H1 (cell line): Measurements from ENCODE around the gene LENG9. TPM values are rescaled to one million over a fixed set of nuclear protein-coding genes. Genes with fewer than 3 reads are reported as not detected.

Experiments
- CTCF ChIA-PET: fragments of 300-600 bp; sonication (Branson Sonifier 250); formaldehyde crosslinking; loops from one replicate; lab custom pipeline; 2021; ENCODE audit not compliant: partially characterized antibody; lab: Charles Lee
- POLR2A ChIA-PET: fragments of 300-600 bp; sonication (Branson Sonifier 250); formaldehyde crosslinking; loops from one replicate; lab custom pipeline; 2021; ENCODE audit warnings: inconsistent platforms; ENCODE audit not compliant: partially characterized antibody; lab: Charles Lee
- DNase-seq, 2 experiments: peaks; one replicate each; pipeline versions ENCODE4 v3.0.0 to v3.0.0-alpha.2; 2010 to 2022; ENCODE audit warnings: low spot score in 2 of 2, low read depth in 1 of 2, mixed read lengths in 1 of 2
- FAIRE-seq: peaks from 2 replicates; lab custom pipeline; 2011; peaks lifted over from hg19 to GRCh38; lab: Jason Lieb, UNC
- H2AFZ ChIP-seq: 2 replicates; pipeline ENCODE4 v1.8.1; 2012; ENCODE audit warnings: low read length, inconsistent platforms
- H2AK5ac ChIP-seq: 2 replicates; pipeline ENCODE4 v1.6.1; 2013; ENCODE audit warnings: low read depth, low read length
- H2BK120ac ChIP-seq: replicated peaks from 2 replicates; pipeline ENCODE3; 2013; ENCODE audit warnings: low read depth, low read length, inconsistent platforms
- H2BK12ac ChIP-seq: 2 replicates; pipeline ENCODE4 v1.6.1; 2013; ENCODE audit warnings: low read depth, low read length
- H2BK15ac ChIP-seq: 2 replicates; pipeline ENCODE4 v1.6.1; 2013; ENCODE audit warnings: low read length
- H2BK20ac ChIP-seq: 2 replicates; pipeline ENCODE4 v1.6.1; 2013; ENCODE audit warnings: low read length
- H2BK5ac ChIP-seq: 2 replicates; pipeline ENCODE4 v1.6.1; 2013; ENCODE audit warnings: low read depth, low read length
- H3K14ac ChIP-seq: 2 replicates; pipeline ENCODE4 v1.6.1; 2013; ENCODE audit warnings: inconsistent platforms; ENCODE audit not compliant: insufficient read length
- H3K18ac ChIP-seq: 2 replicates; pipeline ENCODE4 v1.6.1; 2013; ENCODE audit warnings: low read length; ENCODE audit errors: extremely low read depth
- H3K23ac ChIP-seq: 2 replicates; pipeline ENCODE4 v1.6.1; 2013; ENCODE audit warnings: inconsistent platforms; ENCODE audit not compliant: insufficient read length
- H3K23me2 ChIP-seq: 2 replicates; pipeline ENCODE4 v1.6.1; 2013; ENCODE audit warnings: low read depth, low read length
- H3K27ac ChIP-seq: 2 replicates; pipeline ENCODE4 v1.6.1; 2011; ENCODE audit warnings: low read depth, low read length, inconsistent platforms
- H3K27me3 ChIP-seq, 4 experiments: replicated peaks in 1 of 4; 1 replicate in 1 of 4; 2 replicates in 3 of 4; pipeline versions ENCODE4 v1.6.1 to v1.8.1; 2011 to 2013; ENCODE audit warnings: low read length in 3 of 4, mild to moderate bottlenecking in 3 of 4, inconsistent platforms in 2 of 4, mixed read lengths in 2 of 4, moderate library complexity in 1 of 4; ENCODE audit not compliant: control insufficient read depth in 3 of 4, insufficient read depth in 3 of 4; ENCODE audit errors: extremely low read depth in 1 of 4
- H3K36me3 ChIP-seq, 4 experiments: 2 replicates each; pipeline versions ENCODE4 v1.6.1 to v1.8.1; 2011 to 2013; ENCODE audit warnings: mild to moderate bottlenecking in 4 of 4, low read length in 3 of 4, moderate library complexity in 2 of 4, control low read depth in 1 of 4, inconsistent platforms in 1 of 4; ENCODE audit not compliant: insufficient read depth in 4 of 4, control insufficient read depth in 2 of 4
- H3K4ac ChIP-seq: replicated peaks from 2 replicates; pipeline ENCODE3; 2013; ENCODE audit warnings: low read length, low read depth, mixed read lengths, inconsistent platforms; ENCODE audit not compliant: insufficient read length
- H3K4me1 ChIP-seq, 4 experiments: replicated peaks in 1 of 4; 1 replicate in 1 of 4; 2 replicates in 3 of 4; pipeline versions ENCODE4 v1.6.1 to v1.8.1; 2011 to 2013; ENCODE audit warnings: low read length in 3 of 4, inconsistent platforms in 2 of 4, mixed read lengths in 1 of 4; ENCODE audit not compliant: insufficient read depth in 4 of 4, control insufficient read depth in 3 of 4
- H3K4me2 ChIP-seq, 2 experiments: 2 replicates each; pipeline versions ENCODE4 v1.6.1 to v1.8.1; 2011 to 2013; ENCODE audit warnings: low read depth in 2 of 2, low read length in 2 of 2, control low read depth in 1 of 2, inconsistent platforms in 1 of 2, mild to moderate bottlenecking in 1 of 2; ENCODE audit not compliant: insufficient read depth in 1 of 2
- H3K4me3 ChIP-seq, 4 experiments: fragments of 200-600, 300-600 bp in 1 of 4; sonication (generic), shearing (Covaris generic), sonication (Bioruptor Twin) in 1 of 4; 2 replicates each; pipeline versions ENCODE4 v1.5.1 to v1.8.1; 2011 to 2016; ENCODE audit warnings: low read length in 4 of 4, low read depth in 3 of 4, control low read depth in 2 of 4, inconsistent platforms in 2 of 4, mild to moderate bottlenecking in 2 of 4, mixed read lengths in 1 of 4, moderate library complexity in 1 of 4; ENCODE audit not compliant: insufficient read depth in 2 of 4; ENCODE audit errors: extremely low read depth in 1 of 4
- H3K56ac ChIP-seq: replicated peaks from 2 replicates; pipeline ENCODE3; 2013; ENCODE audit warnings: low read depth, mild to moderate bottlenecking, mixed read lengths, low read length, inconsistent platforms; ENCODE audit not compliant: insufficient read length
- H3K79me1 ChIP-seq: 2 replicates; pipeline ENCODE4 v1.6.1; 2013; ENCODE audit warnings: low read depth, low read length, control low read depth
- H3K79me2 ChIP-seq, 2 experiments: 2 replicates each; pipeline versions ENCODE4 v1.6.1 to v1.8.1; 2012 to 2013; ENCODE audit warnings: low read length in 2 of 2, mild to moderate bottlenecking in 2 of 2, inconsistent platforms in 1 of 2; ENCODE audit not compliant: insufficient read depth in 2 of 2, control insufficient read depth in 1 of 2
- H3K9ac ChIP-seq, 4 experiments: replicated peaks in 1 of 4; 1 replicate in 1 of 4; 2 replicates in 3 of 4; pipeline versions ENCODE4 v1.6.1 to v1.8.1; 2011 to 2013; ENCODE audit warnings: low read depth in 3 of 4, low read length in 3 of 4, control low read depth in 2 of 4, mild to moderate bottlenecking in 2 of 4, moderate library complexity in 2 of 4, inconsistent platforms in 1 of 4; ENCODE audit errors: extremely low read depth in 1 of 4
- H3K9me3 ChIP-seq, 2 experiments: 2 replicates each; pipeline versions ENCODE4 v1.6.1 to v1.8.1; 2012 to 2013; ENCODE audit warnings: mild to moderate bottlenecking in 2 of 2, moderate library complexity in 2 of 2, control low read depth in 1 of 2, inconsistent platforms in 1 of 2, low read depth in 1 of 2, low read length in 1 of 2, mixed read lengths in 1 of 2; ENCODE audit not compliant: insufficient read depth in 2 of 2
- H4K20me1 ChIP-seq, 2 experiments: replicated peaks in 1 of 2; 2 replicates each; pipeline versions ENCODE3 to v1.8.1; 2011 to 2013; ENCODE audit warnings: inconsistent platforms in 2 of 2, low read length in 2 of 2, mild to moderate bottlenecking in 1 of 2; ENCODE audit not compliant: insufficient read depth in 2 of 2, control insufficient read depth in 1 of 2
- H4K5ac ChIP-seq: 2 replicates; pipeline ENCODE4 v1.6.1; 2013; ENCODE audit warnings: low read length, low read depth, mixed read lengths, inconsistent platforms; ENCODE audit not compliant: insufficient read length
- H4K8ac ChIP-seq: 2 replicates; pipeline ENCODE4 v1.8.0; 2013; ENCODE audit warnings: mild to moderate bottlenecking, moderate library complexity, low read length, inconsistent platforms; ENCODE audit not compliant: insufficient read depth; ENCODE audit errors: extremely low read depth
- H4K91ac ChIP-seq: replicated peaks from 2 replicates; pipeline ENCODE3; 2013; ENCODE audit warnings: low read length, mixed read lengths, inconsistent platforms; ENCODE audit not compliant: insufficient read length
- ASH2L ChIP-seq: fragments of 200-600, 300-600 bp; sonication (generic); IDR thresholded peaks from one replicate; pipeline ENCODE4 v1.7.1; 2017; ENCODE audit warnings: low read length
- CEBPB ChIP-seq: IDR thresholded peaks from 2 replicates; pipeline ENCODE4 v1.6.1; 2012; ENCODE audit warnings: low read depth, low read length
- GTF2F1 ChIP-seq: IDR thresholded peaks from 2 replicates; pipeline ENCODE4 v1.6.1; 2012; ENCODE audit warnings: low read depth, low read length, improper control_type of control experiment, borderline replicate concordance
- RNF2 ChIP-seq: fragments of 200-900, 300-1000 bp; sonication (generic); IDR thresholded peaks from 2 replicates; pipeline ENCODE4 v1.7.1; 2016; ENCODE audit warnings: borderline replicate concordance, low read depth, mild to moderate bottlenecking, antibody characterized with exemption, low read length; ENCODE audit not compliant: poor library complexity, severe bottlenecking; ENCODE audit errors: missing control alignments
- SAP30 ChIP-seq: fragments of 300-600 bp; sonication (generic); IDR thresholded peaks from 2 replicates; pipeline ENCODE4 v1.7.1; 2012; ENCODE audit warnings: low read length, moderate library complexity, mild to moderate bottlenecking, inconsistent platforms; ENCODE audit not compliant: insufficient read depth, insufficient replicate concordance
- SIX5 ChIP-seq: IDR thresholded peaks from 2 replicates; pipeline ENCODE4 v1.6.1; 2011; ENCODE audit warnings: mild to moderate bottlenecking, low read depth, low read length
- WGBS, 2 experiments: shearing (Covaris generic) in 1 of 2; methylation state at CpG; one replicate each; pipeline versions ENCODE4 v1.1.6 to v1.1.7; 2013 to 2015; ENCODE audit warnings: low lambda C conversion rate in 2 of 2, mixed read lengths in 2 of 2, inconsistent platforms in 1 of 2, low coverage in 1 of 2, missing lambda C conversion rate in 1 of 2; ENCODE audit not compliant: insufficient replicate concordance in 2 of 2, insufficient coverage in 1 of 2, insufficient read length in 1 of 2; ENCODE audit errors: extremely low coverage in 1 of 2, missing lambda C conversion rate in 1 of 2; 5-methylcytosine and 5-hydroxymethylcytosine counted together
- polyA plus RNA-seq, 7 experiments: library from polyadenylated mRNA; depleted of rRNA in 3 of 7; stranded (reverse) in 5 of 7; unstranded in 2 of 7; fragments of >200 nt in 5 of 7; fragments of 200-250 nt in 2 of 7; gene quantifications; 1 replicate in 5 of 7; 2 replicates in 1 of 7; 4 replicates in 1 of 7; pipeline versions ENCODE4 v1.2.1 to v1.2.3, GENCODE V29; 2011 to 2013; ENCODE audit warnings: missing spikeins in 2 of 7, mixed read lengths in 2 of 7
- total RNA-seq: library from RNA; stranded (reverse); fragmentation: NEBNext Ultra II Directional; extraction: Animal tissue kit (Norgen Biotek cat#: 25700); gene quantifications from 2 replicates; pipeline ENCODE4 v1.2.1, GENCODE V29; 2021

The LENG9 gene
- total and polyA plus RNA-seq, 2 of the 8 experiments (the other 6 are each of a cell fraction or from before 2014, with no cell fraction given): 1.6 to 3.9 TPM

DNA sequence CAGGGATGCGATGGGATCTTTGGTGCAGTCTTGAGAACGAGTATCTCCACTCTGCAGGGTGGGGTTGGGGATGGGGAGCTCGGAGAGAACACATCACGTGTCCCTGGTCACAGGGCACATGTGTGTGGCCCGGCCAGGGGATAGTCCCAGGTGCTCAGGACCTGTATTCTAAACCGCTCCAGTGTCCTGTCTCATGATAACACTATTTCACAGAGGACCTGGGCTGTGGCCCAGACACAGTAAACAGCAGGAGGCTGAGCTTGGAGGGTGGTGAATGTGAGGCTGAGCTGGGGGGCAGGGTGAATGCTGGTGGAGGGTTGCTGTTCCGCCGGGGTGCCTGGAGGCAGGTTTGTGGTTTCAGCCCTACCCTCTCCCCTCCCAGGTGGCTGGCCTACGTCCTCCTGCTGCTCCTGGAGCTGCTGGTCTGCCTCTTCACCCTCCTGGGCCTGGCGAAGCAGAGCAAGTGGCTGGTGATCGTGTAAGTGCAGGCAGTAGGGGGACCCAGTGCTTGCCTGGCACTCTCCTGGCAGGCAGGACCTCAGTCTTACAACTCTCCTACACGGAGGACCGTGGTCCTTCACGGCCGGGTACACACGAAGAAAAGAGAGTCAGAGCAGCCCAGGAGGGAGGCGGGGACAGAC, 37.2 kb downstream of the LENG9 start:
- H3K56ac ChIP-seq: no peak overlapping the region
- H2AFZ ChIP-seq: no peak overlapping the region
- H3K27ac ChIP-seq: no peak overlapping the region
- no peak overlapping the region for H4K5ac ChIP-seq
- POLR2A ChIA-PET: interaction anchor here (1.9 kb wide), 1 partner anchor 12 kb away, joined by 5 read pairs; no protein-coding TSS in a partner anchor
- no peak overlapping the region for H4K91ac ChIP-seq
- no peak overlapping the region for H2BK15ac ChIP-seq
- no peak overlapping the region for H2BK5ac ChIP-seq
- no peak overlapping the region for H2BK12ac ChIP-seq
- no peak overlapping the region for H2BK120ac ChIP-seq
- H3K9me3 ChIP-seq: no peaks in the 10 kb centered on the region
- peaks cover 0 to 3% (median 1%) of the 10 kb centered on the region in 4 experiments; a peak in 2 of 7 replicates for H3K27me3 ChIP-seq
- H3K4ac ChIP-seq: no peak overlapping the region
- no peak for FAIRE-seq
- H3K4me3 ChIP-seq: no peak overlapping the region
- no peaks in the 10 kb centered on the region for H3K79me2 ChIP-seq
- peak overlapping the region; percentile 63; the same call in 1 of the 2 replicates for H4K8ac ChIP-seq
- peaks cover 7% of the 10 kb centered on the region in 2 experiments for H4K20me1 ChIP-seq
- H3K4me2 ChIP-seq: no peak overlapping the region
- no peak overlapping the region for H2AK5ac ChIP-seq
- TF ChIP-seq ASH2L: no peak
- no peak for TF ChIP-seq RNF2
- TF ChIP-seq GTF2F1: no peak
- no peak for TF ChIP-seq SAP30
- no peak for TF ChIP-seq SIX5
- no peak for TF ChIP-seq CEBPB
- H3K4me1 ChIP-seq: peaks cover 5 to 29% (median 13%) of the 10 kb centered on the region in 4 experiments
- CTCF ChIA-PET: interaction anchor here (0.9 to 7.2 kb wide), 6 partner anchors 11 to 35 kb away, joined by 3 to 42 read pairs (median 18); partner anchors contain the start of gene TTYH1
- 85% methylated on average over 15 of the region's 17 CpGs; no CpG with 5 or more reads in 1 of the 2 experiments for WGBS, 2 experiments
- H3K36me3 ChIP-seq: peaks cover 2 to 16% (median 3%) of the 10 kb centered on the region in 4 experiments; a peak in 7 of 8 replicates
- H3K18ac ChIP-seq: no peak overlapping the region
- H3K23me2 ChIP-seq: peaks cover 2% of the 10 kb centered on the region
- no peak overlapping the region for H3K9ac ChIP-seq
- DNase-seq: no peak
- H3K14ac ChIP-seq: no peak overlapping the region
- no peak overlapping the region for H3K23ac ChIP-seq
- H3K79me1 ChIP-seq: peaks cover 2% of the 10 kb centered on the region; the same call in 1 of the 2 replicates
- no peak overlapping the region for H2BK20ac ChIP-seq
